Cardiac muscle cell (in vitro differentiated cells and primary cell): ENCODE measurements around the gene ATP8B2. TPM values are rescaled to one million over a fixed set of nuclear protein-coding genes. Genes with fewer than 3 reads are reported as not detected.
"Not testable (repeated sequence)": the region's sequence is repeated elsewhere in the genome, so short reads cannot be mapped to it uniquely, and the experiment has no call there.

ENCODE experiments used
- DNase-seq, 2 donors: peaks; one replicate each; pipeline versions ENCODE4 v3.0.0 to v3.0.0-alpha.2; 2010 to 2017; ENCODE audit warnings: low read depth in 1 of 2, low spot score in 1 of 2
- H3K27ac ChIP-seq: fragments of 200-600 bp; sonication (generic); 2 replicates; pipeline ENCODE4 v1.5.1; 2016
- H3K27me3 ChIP-seq: fragments of 200-600 bp; sonication (generic); 2 replicates; pipeline ENCODE4 v1.6.0; 2016; ENCODE audit warnings: control low read depth
- H3K36me3 ChIP-seq: fragments of 200-600 bp; sonication (generic); 2 replicates; pipeline ENCODE4 v1.5.1; 2016; ENCODE audit warnings: control low read depth
- H3K4me1 ChIP-seq: fragments of 200-600 bp; sonication (generic); 2 replicates; pipeline ENCODE4 v1.8.1; 2017; ENCODE audit warnings: low read depth, mild to moderate bottlenecking, mixed run types
- H3K4me3 ChIP-seq: fragments of 200-600 bp; sonication (generic); 2 replicates; pipeline ENCODE4 v1.5.1; 2016; ENCODE audit warnings: mild to moderate bottlenecking
- H3K9me3 ChIP-seq: fragments of 200-600 bp; sonication (generic); 2 replicates; pipeline ENCODE4 v1.5.1; 2017; ENCODE audit warnings: low read depth, mild to moderate bottlenecking, control low read depth
- polyA plus RNA-seq: library from polyadenylated mRNA; unstranded; fragments of >200 nt; fragmentation: Nextera tagmentation; extraction: Ambion mirVana; gene quantifications from 2 replicates; pipeline ENCODE4 v1.2.1, GENCODE V29; 2016
- total RNA-seq: library from RNA; depleted of rRNA; stranded (reverse); fragments of >200 nt; gene quantifications from 2 replicates; pipeline ENCODE4 v1.2.3, GENCODE V29; 2016
- TF ChIP-seq, protein P1 (sequence below): IDR thresholded peaks from 2 replicates; pipeline ENCODE4 v1.5.1; 2012; ENCODE audit warnings: low read depth, mild to moderate bottlenecking, low read length

Gene ATP8B2
- total and polyA plus RNA-seq, 2 experiments from 2014 or later, result 13.5 to 116 TPM

DNA sequence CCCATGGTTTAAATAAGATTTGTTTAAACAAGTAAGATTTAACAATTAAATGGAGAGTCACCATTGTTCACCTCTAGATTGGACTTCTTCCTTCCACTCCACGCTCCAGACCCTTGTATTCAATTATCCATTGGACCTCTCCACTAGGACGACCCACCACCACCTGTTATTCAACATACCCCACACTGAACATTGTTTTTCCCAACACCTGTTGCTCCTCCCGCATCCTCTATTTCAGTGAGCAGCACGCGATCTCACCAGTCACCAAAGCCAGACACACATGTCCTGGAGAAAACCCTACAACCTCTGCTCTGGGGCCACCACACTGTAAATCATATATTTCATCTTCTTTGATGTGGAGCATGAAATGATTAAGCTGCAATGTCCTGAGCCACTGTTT is 28.6 kb downstream of the ATP8B2 start:
- Histone ChIP-seq H3K9me3 (no peaks in the 10 kb centered on the region), H3K27me3 (no peaks in the 10 kb centered on the region), H3K27ac (peak overlapping the region; percentile 52), H3K4me3 (no peak overlapping the region), H3K36me3 (peaks cover under 1% of the 10 kb centered on the region), H3K4me1 (peaks cover 40% of the 10 kb centered on the region)
- no peak for DNase-seq
- TF ChIP-seq, protein P1, sequence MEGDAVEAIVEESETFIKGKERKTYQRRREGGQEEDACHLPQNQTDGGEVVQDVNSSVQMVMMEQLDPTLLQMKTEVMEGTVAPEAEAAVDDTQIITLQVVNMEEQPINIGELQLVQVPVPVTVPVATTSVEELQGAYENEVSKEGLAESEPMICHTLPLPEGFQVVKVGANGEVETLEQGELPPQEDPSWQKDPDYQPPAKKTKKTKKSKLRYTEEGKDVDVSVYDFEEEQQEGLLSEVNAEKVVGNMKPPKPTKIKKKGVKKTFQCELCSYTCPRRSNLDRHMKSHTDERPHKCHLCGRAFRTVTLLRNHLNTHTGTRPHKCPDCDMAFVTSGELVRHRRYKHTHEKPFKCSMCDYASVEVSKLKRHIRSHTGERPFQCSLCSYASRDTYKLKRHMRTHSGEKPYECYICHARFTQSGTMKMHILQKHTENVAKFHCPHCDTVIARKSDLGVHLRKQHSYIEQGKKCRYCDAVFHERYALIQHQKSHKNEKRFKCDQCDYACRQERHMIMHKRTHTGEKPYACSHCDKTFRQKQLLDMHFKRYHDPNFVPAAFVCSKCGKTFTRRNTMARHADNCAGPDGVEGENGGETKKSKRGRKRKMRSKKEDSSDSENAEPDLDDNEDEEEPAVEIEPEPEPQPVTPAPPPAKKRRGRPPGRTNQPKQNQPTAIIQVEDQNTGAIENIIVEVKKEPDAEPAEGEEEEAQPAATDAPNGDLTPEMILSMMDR, result no peak

DNA sequence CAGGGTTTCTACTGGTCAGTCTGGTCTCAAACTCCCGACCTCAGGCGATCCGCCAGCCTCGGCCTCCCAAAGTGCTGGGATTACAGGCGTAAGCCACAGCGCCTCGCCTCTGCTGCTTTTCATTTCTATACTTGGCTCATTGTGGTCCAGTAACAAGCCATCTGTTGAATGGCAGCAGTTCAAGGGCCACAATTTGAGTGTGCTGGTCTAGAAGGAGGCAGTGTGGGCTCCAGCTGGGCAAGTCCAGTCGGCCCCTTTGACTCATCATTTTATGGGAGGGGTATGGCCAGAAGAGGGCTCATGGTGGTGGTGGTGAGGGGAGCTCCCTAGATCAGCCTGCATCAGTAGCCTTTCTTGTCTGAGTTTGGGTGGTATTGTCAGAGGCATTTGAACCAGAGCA is 33.2 kb downstream of the ATP8B2 start:
- H3K9me3 ChIP-seq, result no peaks in the 10 kb centered on the region
- no peak overlapping the region for H3K27ac ChIP-seq
- no peaks in the 10 kb centered on the region for H3K27me3 ChIP-seq
- H3K4me1 ChIP-seq, result peaks cover 31% of the 10 kb centered on the region
- DNase-seq, result no peak
- H3K36me3 ChIP-seq, result no peaks in the 10 kb centered on the region
- no peak overlapping the region for H3K4me3 ChIP-seq
- TF ChIP-seq, protein P1, result no peak

DNA sequence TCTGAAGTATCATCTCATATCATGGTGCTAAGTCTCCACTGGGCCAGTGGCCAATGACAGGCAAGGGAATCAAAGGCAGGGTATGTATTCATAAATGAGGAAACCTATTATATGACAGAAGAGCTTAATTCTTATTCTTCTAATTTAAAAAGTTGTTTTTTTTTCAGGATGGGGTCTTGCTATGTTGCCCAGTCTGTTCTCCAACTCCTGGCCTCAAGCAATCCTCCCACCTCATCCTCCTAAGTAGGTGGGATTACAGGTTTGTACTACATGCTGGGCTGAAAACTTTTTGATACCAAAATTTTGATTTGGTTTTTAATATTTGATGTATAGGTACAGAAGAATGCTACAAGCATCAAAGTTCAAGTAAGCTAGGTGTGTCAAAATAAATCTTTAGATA is 35.0 kb downstream of the ATP8B2 start:
- TF ChIP-seq, protein P1, result no peak
- no peak overlapping the region for H3K4me3 ChIP-seq
- no peak overlapping the region for H3K27ac ChIP-seq
- H3K4me1 ChIP-seq, result peaks cover 17% of the 10 kb centered on the region
- no peaks in the 10 kb centered on the region for H3K9me3 ChIP-seq
- H3K27me3 ChIP-seq, result no peaks in the 10 kb centered on the region
- H3K36me3 ChIP-seq, result no peaks in the 10 kb centered on the region
- no peak for DNase-seq

DNA sequence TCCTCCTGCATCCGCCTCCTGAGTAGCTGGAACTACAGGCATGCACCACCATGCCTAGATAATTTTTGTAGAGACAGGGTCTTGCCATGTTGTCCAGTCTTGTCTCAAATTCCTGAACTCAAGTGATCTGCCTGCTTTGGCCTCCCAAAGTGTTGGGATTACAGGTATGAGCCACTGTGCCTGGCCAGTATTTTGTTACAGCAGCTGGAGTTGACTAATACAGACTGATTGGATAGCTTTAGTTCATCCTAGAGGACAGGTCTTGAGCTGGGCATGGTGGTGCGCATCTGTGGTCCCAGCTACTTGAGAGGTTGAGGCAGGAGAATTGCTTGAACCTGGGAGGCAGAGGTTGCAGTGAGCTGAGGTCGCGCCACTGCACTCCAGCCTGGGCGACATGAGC is 35.6 kb downstream of the ATP8B2 start:
- not testable (repeated sequence) for H3K27me3 ChIP-seq, H3K36me3 ChIP-seq, H3K4me3 ChIP-seq, H3K27ac ChIP-seq, H3K9me3 ChIP-seq, DNase-seq
- peaks cover 13% of the 10 kb centered on the region for H3K4me1 ChIP-seq

DNA sequence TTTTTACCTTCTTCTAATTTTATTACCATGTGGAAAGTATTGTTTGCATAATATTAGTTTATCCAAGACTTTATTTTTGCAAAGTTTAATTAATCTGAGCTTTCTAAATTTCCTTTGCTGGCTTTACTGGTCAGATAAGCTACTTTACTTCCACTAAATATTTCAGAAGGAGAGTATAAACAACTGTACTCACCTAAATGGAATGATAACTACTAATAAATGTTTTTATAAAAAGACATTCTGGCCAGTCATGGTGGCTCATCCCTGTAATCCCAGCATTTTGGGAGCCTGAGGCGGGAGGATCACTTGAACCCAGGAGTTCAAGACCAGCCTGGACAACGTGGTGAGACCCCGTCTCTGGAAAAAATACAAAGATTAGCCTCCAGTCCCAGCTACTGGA is 36.0 kb downstream of the ATP8B2 start:
- DNase-seq, result no peak
- Histone ChIP-seq H3K9me3 (no peaks in the 10 kb centered on the region), H3K4me3 (no peak overlapping the region), H3K27me3 (no peaks in the 10 kb centered on the region), H3K27ac (no peak overlapping the region), H3K36me3 (no peaks in the 10 kb centered on the region), H3K4me1 (peaks cover 8% of the 10 kb centered on the region)
- TF ChIP-seq, protein P1, result no peak

DNA sequence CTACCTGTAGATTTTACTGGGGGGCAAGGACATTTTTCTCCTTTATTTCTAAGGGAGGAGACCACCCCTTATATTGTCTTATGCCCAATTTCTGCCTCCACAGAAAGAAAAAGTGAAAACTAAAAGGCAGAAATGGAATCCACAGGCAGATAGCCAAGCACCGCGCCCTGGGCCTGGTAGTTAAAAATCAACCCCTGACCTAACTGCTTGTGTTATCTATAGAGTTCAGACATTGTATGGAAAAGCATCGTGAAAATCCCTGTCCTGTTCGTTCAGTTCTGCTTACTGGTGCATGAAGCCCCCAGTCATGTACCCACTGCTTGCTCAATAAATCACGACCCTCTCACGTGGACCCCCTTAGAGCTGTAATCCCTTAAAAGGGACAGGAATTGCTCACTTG is 46.1 kb downstream of the ATP8B2 start:
- TF ChIP-seq, protein P1, result no peak
- H3K27ac ChIP-seq, result no peak overlapping the region
- DNase-seq, result no peak
- H3K36me3 ChIP-seq, result no peaks in the 10 kb centered on the region
- H3K4me1 ChIP-seq, result no peaks in the 10 kb centered on the region
- H3K27me3 ChIP-seq, result no peaks in the 10 kb centered on the region
- H3K4me3 ChIP-seq, result no peak overlapping the region
- no peaks in the 10 kb centered on the region for H3K9me3 ChIP-seq

DNA sequence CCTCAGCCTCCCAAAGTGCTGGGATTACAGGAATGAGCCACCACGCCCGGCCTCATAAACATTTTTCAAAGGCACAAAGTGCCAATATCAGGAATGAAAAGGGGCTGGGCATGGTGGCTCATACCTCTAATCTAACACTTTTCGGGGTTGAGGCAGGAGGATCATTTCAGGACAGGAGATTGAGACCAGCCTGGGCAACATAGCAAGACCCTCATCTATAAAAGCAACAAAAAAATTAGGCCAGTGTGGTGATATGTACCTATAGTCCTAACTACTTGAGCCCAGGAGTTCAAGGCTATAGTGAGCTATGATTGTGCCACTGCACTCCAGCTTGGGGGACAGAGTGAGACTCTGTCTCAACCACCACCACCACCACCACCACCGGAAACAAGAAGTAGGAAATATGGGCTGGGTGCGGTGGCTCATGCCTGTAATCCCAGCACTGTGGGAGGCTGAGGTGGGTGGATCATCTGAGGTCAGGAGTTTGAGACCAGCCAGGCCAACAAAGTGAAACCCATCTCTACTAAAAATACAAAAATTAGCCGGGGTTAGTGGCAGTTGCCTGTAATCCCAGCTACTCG is 48.5 kb downstream of the ATP8B2 start:
- not testable (repeated sequence) for H3K27ac ChIP-seq, H3K36me3 ChIP-seq, H3K4me3 ChIP-seq, H3K4me1 ChIP-seq, DNase-seq, H3K9me3 ChIP-seq, H3K27me3 ChIP-seq
